Epidermal melanocyte (primary cell): ENCODE results near the gene CCNYL1.

Experiments
- DNase-seq: peaks from one replicate; pipeline ENCODE4 v3.0.0; 2011; ENCODE audit warnings: low spot score; ENCODE audit not compliant: insufficient read length

Gene CCNYL1

DNA sequence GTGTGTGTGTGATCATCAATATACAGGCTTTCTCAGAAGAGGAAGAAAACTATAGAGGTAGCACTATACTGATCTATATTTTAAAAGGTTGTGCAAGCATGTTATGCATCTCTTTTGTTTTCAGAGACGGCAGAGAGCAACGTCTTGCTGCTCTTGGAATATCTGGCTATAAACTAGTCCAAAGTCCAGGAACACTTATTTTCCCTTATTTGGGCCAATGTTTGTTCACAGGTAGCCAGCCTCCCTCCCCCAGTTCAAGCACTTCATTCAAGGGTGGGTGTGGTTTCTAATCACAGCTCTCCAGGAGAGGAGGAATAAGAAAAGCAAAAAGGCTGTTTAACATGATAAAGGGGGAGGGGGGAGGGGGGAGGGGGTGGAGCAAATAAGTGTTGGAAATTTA is 54.1 kb downstream of the CCNYL1 start:
- DNase-seq = no peak

DNA sequence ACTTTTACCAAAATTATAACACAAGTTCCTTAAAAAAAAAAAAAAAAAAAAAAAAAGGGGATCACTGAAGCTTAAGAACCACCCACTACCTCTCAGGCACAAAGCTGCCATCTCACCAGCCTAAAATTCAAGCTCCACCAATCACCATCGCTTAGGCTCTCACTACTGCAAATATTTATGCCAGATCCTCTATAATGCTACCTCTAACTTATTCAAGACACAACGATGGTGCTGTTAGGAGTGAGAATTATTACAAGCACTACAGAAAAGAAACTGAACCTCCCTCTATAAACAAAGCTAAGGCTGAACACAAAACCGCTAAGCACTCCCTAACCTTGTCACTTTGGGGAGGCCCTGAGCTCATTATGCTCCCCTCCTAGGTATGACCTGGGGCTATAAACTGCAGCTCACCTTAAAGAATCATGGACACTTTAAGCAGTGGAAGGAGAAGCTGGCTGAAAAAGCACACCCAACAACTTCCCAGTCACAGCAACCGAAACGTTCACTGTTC is 54.7 kb downstream of the CCNYL1 start:
- DNase-seq = no peak

DNA sequence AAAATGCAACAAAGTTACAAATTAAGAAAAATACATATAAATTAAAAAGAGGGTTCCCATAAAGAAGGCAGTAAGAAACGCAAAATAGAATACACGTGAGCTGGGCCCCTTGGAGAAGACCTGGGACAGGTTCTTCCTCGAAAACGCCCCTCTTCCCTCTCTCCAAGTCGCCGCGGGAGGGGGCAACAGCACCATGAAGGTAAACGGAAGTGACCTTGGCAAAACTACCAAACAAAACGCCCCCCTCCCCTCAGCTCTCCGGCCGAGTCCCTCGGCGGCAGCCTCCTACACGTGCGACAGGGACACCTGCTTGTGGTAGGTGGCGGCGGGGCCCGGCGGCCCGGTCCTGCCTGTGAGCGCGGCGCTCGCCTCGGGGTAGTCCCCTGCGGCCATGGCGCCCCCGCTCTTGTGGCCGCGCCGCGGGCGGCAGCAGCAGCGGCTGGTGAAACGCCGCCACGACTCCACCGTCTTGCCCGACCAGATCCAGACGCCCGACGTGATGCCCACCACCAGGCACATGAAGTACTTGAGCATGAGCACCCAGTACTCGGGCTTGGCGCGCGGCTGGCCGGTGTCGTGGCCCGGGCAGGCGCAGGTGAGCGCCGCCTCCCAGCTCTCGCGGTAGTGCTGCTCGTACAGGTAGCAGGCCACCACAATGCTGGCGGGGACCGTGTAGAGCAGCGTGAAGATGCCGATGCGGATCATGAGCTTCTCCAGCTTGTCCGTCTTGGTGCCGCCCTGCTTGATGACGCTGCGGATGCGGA is 55.4 kb downstream of the CCNYL1 start:
- DNase-seq = no peak

DNA sequence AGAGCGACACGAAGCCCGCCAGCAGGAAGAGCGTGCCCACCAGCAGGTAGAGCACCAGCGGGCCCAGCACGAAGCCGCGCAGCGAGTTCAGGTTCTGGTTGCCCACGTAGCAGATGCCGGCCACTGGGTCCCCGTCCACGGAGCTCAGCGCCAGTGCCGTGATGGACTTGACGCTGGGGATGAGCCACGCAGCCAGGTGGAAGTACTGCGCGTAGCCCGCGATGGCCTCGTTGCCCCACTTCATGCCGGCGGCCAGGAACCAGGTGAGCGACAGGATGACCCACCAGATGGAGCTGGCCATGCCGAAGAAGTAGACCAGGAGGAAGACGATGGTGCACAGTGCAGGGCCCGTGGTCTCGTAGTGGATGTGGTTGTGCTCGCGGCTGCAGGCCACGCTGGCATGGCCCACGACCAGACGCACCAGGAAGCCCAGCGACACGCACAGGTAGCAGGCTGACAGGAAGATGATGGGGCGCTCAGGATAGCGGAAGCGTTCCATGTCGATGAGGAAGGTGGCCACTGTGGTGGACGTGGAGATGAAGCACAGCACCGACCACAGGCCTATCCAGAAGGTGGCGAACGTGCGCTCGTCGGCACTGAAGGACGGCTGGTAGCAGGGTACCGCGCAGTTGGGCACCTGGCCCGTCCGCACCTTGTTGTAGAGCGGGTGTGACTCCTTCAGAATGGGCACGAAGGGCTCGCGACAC is 56.2 kb downstream of the CCNYL1 start:
- DNase-seq = no peak

DNA sequence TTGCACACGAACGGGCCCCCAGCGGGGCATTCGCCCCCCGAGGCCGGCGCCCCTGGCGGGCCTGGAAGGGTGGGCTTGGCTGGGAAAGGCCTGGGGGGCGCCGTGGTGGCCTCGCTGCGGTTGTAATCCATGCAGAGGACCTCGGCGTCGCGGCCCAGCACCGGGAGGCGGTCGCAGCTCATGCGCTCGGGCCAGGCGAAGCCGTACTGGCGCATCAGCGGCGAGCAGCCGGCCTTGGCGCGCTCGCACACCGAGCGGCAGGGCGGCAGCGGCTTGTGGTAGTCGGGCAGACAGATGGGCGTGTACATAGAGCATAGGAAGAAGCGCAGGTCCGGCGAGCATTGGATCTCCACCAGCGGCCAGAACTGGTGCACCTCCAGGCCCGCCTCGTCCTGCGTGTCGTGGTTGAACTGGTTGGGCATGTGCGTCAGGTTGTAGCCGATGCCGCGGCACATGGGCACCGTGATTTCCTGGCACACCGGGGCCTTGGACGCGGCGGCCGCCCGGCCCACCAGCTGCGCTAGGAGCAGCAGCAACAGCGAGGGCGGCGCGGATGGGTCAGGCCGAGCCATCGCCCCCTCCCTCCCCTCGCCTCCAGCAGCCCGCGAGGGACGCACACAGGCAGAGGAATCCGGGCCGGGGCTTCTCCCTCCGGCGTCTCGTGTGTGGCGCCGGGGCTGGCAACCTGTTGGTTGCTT is 56.9 kb downstream of the CCNYL1 start:
- no peak for DNase-seq

DNA sequence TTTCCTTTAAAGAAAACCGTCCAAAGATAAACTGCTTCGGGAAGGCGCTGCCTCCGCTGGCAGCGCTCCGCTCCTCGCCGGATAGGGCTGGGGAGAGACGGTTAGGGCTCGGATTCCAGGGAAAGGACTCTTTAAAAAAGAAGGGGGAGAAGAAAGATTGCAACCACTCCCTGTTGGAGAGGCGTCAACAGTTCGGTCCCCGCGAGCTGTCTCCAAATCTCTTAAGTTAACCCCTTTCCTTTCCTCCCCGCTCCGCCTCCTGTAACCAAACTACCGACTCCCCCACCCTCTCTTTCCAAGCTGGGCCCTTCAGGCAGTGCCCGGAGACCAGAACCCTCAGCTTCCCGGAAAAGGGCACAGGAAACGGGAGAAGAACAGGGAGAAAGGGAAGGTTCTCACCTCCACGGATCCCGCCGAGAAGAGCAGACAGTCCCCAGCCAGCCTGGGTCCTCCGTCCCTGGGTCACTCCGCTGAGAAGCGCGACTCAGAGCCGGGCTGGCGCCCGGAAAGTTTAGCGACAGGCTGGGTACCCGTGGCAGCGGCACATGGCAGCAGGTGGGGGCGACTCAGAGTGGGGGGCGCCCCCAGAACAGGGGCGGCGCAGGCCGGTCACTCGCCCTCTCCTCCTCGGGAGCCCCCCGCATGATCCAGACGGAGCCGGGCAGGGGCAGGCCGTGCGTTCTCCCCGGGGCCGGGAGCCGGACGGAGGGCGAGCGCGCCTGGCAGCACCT is 57.6 kb downstream of the CCNYL1 start:
- DNase-seq = no peak

DNA sequence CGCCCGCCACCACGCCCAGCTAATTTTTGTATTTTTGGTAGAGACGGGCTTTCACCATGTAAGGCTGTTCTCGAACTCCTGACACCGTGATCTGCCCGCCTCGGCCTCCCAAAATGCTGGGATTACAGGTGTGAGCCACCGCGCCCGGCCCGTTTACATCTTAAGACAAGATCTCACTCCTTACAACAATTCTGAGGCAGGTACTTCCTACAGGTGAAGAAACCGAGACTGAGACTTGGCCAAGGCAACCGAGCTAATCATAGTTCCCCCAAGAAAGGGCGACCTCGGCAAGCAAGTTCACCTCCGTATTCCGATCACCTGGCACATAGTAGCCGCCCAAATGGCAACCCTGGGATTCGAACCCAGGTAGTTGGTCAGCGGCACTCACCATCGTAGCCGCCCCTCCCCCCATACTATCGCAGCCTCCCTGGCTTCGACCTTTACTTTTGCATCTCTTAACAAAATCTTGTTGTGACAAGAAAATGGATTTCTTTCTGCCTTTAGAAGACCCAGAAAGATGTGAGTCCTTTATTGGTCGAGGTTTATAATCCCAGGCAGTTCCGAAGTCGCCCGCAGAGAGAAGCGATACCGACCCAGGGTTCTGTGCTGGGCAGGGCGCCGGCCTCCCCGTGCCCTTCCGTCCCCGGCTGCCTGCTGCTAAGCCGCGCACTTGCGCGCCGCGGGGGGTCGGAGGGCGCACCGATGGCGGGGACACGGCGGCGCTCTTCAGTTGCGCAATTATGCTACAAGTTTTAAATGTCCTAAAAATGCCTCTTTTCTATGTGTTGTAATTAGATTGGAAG is 59.4 kb downstream of the CCNYL1 start:
- no peak for DNase-seq

DNA sequence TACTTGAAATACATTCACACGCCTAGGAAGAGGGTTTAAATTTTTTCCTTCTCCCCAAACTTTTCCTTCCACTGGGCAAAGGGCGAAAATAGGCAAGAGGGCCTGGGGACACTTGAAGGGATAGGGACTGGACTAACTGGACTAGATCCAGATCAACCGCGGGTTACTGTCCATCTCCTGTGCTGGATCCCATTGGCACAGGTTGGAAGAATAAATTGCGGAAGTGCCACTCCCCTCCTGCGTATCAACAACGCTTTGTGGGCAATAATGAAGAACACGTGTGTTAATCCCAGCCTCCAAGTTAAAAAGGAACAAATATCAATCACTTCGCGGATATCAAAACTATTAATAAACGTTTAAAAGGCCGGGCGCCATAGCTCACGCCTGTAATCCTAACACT is 60.0 kb downstream of the CCNYL1 start:
- DNase-seq = no peak

DNA sequence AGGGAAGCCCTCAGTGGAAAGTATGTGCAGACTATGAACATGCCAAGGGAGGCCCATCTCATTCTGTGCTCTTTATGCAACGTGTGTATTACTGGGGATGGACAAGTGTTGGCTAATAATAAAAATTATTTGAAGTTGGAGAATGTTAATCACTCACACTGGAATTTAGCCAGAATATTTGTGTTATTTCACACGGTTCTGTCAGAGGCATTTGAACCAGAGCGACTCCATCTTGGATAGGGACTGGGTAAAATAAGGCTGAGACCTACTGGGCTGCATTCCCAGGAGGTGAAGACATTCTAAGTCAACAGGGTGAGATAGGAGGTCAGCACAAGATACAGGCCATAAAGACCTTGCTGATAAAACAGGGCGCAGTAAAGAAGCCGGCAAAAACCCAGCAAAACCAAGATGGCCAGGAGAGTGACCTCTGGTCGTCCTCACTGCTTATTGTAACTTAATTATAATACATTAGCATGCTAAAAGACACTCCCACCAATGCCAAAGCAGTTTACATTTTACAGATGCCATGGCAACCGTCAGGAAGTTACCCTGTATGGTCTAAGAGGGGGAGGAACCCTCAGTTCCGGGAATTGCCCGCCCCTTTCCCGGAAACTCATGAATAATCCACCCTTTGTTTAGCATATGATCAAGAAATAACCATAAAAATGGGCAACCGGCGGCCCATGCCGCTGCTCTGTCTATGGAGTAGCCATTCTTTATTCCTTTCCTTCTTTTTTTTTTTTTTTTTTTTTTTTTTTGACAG is 60.8 kb downstream of the CCNYL1 start:
- DNase-seq = no peak

DNA sequence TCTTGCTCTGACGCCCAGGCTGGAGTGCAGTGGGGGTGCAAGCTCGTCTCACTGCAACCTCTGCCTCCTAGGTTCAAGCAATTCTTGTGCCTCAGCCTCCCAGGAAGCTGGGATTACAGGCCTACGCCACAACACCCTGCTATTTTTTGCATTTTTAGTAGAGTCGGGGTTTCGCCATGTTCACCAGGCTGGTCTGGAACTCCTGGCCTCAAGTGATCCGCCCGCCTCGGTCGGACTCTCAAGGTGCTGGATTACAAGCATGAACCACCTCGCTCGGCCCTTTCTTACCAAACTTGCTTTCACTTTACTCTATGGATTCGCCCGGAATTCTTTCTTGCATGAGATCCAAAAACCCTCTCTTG is 61.4 kb downstream of the CCNYL1 start:
- no peak for DNase-seq

DNA sequence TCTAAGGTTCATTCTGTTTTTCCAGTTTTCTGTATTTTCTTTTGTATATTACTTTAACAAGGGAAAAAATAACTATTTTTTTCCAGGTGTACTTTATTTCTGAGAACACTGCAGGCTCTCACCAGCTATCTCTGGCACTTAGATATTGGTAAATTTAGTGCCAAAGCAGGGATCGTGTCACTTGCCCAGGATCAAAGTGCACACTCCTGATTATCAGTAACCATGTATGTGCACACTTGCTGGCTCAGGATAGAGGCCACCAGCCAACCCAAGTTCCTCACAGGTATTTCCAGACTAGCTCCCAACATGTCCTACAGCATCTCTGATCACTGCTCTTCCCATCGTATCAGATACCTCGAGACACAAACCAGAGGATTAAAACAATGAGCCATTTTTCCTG is 64.0 kb downstream of the CCNYL1 start:
- DNase-seq = no peak

DNA sequence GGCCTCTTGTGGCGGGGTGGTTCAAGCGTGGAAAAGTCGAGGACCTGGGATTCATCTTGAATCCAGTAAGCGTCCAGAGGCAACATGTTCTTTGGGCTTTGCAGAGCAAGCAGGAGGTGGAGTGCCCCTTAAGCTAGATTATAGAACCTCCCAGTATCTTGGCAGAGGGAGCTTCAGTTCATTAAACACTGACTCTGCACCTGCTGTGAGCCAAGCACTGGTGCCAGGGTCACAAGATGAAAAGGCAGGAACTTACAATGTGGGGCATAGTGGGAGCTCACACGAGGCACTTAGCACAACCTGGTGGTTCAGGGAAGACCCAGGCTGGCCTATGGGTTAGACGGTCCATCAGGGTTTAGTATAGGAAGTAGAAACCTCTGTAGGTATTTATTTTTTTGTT is 65.7 kb downstream of the CCNYL1 start:
- no peak for DNase-seq

DNA sequence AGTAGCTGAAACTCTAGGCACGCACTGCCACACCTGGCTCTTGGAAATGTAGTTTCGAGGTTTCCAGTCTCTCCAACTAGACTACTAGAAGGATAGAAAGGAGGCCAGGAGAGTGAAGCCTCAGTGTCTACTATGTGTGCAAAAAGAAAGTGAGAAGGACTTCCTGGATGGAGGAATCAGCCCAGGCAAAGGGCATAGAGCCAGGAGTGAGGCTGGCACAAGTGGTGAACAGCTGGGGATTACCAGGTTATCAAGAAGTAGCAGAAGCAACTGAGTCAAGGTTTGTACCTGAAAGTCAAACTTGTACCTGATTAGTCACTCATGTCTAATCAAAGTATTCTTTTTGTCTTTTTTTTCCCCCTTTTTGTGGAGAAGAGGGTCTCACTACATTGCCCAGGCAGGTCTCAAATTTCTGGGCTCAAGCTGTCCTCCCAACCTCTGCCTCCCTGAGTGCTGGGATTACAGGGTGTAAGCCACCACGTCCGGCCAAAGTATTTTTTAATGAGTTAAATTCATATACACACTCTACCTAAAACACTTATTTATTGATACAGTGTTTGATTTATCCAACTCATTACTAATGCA is 67.0 kb downstream of the CCNYL1 start:
- no peak for DNase-seq

DNA sequence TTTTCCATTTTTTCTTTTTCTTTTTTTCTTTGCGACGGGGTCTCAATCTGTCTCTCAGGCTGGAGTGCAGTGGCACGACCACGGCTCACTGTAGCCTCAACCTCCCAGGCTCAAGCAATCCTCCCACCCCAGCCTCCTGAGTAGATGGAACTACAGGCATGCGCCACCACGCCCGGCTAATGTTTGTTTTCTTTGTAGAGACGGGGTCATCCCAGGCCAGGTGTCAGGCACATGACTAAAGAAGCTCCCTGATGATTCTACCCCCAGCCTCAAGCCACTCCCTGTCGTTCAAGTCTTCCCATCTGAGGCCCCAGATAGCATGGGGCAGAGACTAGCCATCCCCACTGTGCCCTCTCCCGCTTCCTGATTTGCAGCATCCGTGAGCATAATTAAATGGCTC is 68.1 kb downstream of the CCNYL1 start:
- DNase-seq = no peak

DNA sequence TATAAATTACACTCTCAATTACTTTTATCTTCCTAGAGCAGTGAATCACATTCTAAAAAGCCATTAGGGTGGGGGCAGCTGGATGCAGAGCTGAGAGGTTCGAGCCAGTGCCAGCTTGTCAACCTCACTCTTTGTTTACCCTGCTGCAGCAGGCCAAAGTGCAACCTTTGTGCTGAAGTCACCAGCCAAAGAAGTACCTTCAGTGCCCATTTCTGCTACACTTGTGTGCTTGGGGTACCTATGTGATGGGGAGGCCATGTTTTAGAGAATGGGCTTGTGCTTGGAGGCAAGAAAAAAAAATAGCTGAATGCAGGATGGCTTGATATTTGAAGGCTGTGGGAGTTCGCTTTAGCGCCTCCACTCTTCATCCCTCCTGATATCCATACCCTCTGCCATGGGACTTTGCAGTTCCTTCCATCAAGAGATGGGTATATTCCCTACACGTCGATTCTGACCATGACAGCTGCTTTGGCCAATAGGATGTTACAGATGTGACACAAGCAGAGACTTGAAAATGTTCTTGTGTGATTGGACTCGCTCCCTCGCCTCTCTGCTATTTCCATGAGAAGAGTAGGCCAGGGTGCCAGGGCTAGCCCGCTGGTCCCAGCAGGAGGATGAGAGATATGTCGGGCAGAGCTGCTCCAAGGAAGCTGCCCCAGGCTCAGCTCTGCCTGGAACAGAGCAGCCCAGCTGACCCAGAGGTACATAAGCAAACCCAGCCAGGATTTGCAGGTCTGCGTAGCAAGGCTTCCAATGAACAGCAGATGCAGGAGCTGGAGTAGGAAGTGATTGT is 71.0 kb downstream of the CCNYL1 start:
- no peak for DNase-seq

DNA sequence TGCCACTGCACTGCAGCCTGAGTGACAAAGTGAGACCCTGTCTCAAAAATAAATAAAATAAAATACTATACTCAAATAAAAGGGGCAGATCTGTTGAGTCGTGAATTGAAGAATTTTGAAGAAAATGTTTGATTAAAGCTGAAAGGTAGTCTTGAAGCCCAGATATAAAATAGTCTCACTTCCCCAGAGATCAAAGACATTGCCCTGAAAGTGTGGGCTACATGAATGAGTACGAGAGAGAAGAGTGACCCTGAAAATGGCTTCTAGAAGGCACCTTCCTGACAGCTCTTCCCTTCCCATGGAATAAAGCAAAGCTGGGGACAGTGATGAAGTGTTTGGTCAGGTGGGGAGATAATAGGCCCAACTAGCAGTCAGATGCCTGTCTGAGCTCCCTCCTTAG is 72.1 kb downstream of the CCNYL1 start:
- DNase-seq = no peak

DNA sequence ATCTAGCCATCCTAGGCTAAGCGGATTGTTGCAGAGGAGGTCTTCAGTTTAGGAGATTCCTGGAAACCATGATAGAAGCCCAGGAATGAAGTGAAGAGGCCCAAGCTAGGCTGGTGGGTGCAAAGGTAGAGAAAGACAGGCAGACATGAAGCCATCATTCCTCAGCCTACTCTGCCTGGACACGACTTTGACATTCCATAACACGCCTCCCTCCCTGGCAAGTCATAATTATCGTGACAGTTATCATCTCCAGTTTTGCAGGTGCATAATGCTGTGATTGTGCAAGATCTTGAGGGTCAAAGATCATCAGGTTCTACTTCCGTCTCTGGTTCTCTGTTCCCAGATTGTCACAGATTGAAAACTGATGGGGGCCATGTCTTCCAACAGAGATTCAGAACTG is 73.5 kb downstream of the CCNYL1 start:
- no peak for DNase-seq

DNA sequence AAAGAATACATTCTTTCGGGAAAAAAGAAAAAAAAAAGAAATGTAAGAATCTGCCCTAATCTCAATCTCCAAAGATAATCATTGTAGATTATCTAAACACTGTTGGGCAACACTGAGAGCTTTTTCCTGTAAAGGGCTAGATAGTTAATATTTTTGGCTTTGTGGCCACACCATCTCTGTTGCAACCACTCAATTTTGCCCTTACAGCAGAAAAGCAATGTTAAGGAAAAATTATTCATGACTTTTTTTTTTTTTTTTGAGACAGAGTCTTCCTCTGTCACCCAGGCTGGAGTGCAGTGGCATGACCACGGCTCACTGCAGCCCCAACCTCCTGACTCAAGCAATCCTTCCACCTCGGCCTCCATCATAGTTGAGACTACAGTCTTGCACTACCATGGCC is 75.6 kb downstream of the CCNYL1 start:
- no peak for DNase-seq

DNA sequence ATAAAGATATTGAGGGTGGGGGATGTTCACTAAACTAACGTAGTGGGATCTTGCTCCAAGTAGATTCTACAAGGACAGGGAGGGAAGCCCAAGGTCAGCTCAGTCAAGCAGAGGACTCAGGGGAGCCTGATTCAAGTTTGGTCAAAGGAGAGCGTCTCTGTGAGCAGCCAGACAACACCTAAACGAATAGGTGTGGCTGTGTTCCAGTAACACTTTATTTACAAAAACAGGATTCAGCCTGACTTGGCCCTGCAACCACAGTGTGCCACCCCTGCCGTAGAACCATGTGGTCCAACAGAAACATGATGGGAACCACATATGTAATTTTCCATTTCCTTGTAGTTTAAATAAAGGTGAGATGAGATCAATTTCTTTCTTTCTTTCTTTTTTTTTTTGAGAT is 76.4 kb downstream of the CCNYL1 start:
- DNase-seq = no peak
